Measurements from ENCODE around the gene UBE2G2.

Gene UBE2G2

GRCh38 chr21:44785620-44786335, 15.8 kb downstream of the UBE2G2 start:
- no peak for DNase-seq (ENCODE audit: low spot score)

GRCh38 chr21:44784810-44785209, 16.8 kb downstream of the UBE2G2 start:
- DNase-seq (ENCODE audit: low spot score) = no peak

DNA sequence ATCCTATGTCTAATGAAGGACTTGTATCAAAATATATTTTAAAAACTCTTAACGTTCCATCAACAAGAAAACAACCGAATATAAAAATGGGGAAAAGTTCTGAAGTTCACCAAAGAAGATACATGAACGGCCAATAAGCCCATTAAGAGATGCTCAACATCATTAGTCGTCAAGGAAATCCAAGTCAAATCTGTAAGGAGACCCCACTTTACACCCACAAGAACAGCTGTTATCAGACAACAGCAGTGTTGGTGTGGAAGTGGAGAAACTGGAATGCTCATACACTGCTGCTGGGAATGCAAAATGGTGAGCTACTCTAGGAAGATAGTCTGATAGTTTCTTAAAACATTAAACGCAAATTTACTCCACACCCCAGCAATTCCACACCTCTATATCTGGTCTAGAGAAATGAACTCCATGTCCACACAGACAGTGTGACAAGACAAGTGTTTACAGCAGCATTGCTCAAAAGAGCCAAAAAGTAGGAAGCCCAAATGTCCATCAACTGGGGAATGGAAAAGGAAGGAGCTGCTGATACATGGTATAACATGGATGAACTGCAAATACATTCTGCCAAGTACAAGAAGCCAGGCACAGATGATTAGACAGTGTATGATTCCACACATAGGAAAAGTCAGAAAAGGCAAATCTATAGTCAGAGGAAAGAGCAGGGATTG, 18.5 kb downstream of the UBE2G2 start:
- no peak for DNase-seq (ENCODE audit: low spot score)

DNA sequence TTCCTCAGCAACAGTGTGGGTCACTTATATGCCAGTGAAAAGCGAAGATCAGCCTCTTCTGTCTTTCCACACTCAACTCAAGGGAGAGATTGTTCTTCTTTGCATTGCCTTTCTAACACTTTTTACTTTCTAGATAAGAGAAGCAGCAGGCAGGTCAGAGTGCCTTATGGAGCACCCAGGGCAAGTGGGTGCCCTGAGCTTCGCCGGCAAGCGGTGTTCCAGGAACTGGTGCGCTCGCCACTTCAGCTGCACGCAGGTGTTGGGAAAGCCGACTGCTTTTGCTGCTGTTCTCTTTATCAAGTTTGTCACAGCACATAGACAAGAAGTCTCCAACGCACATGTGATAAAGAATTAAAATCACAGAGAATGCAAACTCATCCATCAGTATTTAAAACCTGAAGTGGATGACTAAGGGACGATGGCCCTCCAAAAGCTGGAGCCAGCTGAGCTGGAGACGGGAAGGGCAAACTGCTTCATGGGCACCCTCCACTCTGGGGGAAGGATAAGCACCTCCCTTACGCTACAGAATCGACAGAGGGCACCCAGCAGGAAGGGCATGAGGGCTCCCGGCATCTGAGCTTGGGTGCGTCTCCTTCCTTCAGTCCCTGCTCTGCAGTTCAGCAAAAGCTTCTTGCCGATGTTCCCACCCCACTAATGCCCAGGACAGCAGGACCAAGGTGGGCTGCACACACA, 20.7 kb downstream of the UBE2G2 start:
- no peak for DNase-seq (ENCODE audit: low spot score)

- DNase-seq (ENCODE audit: low spot score) = no peak
These were observed 21.5 kb downstream of the UBE2G2 start for GRCh38 chr21:44780137-44780502.

DNA sequence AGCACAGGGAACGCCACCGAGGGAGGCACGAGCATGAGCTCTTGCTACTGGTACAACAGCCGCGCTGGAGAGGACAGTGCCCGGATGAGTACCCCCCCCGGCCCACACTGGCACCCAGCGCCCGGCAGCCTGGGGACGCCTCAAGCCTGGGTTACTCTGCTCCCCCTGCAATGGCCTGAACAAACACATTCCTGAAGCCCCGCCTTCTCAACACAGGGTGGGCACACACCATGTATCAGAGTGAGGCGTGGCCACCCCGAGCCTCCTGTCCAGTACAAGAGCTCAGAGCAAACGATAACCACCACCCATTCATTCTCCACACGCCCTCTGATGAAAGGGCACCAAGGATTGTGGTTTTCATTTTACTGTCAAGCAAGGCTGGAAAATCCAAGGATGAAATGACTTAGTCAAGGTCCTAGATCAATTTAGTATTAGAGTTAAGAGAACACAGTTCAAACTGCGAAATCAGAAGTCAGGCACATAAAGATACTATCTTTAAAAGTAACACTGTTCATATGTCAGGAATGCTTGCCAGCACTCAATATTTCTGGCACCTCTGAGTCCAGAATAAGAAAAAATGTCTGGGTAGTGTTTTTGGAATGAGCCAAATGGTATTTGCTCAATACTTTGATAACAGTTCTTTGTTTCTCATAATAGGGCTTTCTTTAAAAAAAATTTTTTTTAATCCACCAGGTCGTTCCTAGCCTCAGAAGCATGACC, 22.0 kb downstream of the UBE2G2 start:
- DNase-seq (ENCODE audit: low spot score) = no peak

DNA sequence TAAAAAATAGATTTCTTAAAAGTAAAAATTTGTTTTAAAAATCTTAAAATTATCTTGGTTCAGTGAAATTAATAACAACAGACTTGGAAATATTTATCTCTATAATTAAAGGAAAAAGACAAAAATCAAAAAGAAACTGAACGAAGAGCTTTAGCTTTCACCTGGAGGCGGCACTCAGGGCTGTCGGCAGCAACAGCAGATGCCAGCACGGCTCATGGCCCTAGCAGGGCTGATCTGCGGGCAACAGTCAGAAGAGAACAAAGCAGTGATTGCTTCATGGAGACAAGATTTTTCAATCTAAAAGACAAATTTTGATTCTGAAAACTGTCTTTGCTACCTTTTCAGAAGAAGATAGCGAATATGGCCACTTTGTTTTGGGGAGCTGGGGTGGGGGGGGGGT, 22.6 kb downstream of the UBE2G2 start:
- DNase-seq (ENCODE audit: low spot score) = no peak

- no peak for DNase-seq (ENCODE audit: low spot score)
These were observed 23.1 kb downstream of the UBE2G2 start for GRCh38 chr21:44778499-44778911.

DNA sequence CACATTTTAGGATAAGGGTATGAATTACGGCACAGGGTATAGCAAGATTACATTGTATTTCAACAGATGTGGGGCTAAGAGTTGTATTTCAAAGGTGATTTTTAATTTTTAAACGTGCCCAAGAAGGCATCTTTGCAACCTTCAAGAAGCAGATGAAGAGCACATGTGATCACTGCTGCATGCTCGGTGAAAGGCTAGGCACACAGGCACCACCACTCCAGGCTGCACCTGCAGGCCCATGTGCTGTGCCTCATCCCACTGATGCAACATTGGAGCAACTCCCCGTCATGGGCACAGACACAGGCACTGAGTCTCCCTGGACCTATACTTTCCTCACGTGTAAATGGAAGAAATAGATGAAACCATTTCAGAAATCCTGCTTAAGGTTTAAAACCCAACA, 23.5 kb downstream of the UBE2G2 start:
- no peak for DNase-seq (ENCODE audit: low spot score)

- DNase-seq (ENCODE audit: low spot score) = no peak
These were observed 26.6 kb downstream of the UBE2G2 start for GRCh38 chr21:44774972-44775371.

- no peak for DNase-seq (ENCODE audit: low spot score)
These were observed 28.2 kb downstream of the UBE2G2 start for GRCh38 chr21:44773291-44773932.

DNA sequence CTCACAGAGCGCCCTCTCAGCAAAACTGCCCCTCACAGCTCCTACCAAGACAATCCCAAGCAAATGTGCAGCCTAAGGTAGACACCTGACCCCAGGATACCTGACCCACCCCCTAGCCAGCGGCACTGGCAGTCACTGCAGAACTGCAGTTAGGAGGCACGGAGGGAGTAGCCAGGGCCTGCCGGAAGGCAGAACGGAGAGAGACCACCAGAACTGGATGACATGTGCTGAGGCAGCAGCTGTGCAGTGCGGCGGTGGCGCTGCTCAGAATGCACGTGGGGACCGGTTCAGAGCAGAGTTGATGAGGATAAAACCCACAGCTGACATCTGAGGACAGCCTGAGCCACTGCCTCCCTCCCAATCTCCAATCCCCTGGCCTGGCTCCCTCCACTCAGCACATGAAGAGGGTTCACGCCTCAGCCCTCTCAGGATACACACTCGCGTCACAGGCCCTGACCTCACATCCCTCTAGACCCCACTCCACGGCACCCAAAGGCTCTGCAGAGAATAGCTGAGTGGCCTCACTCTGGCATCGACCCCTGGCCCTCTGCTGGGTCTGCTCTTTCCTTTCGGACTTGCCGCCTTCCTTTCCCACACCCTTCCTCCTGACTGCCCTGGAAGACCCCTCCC, 29.6 kb downstream of the UBE2G2 start:
- DNase-seq (ENCODE audit: low spot score) = no peak

DNA sequence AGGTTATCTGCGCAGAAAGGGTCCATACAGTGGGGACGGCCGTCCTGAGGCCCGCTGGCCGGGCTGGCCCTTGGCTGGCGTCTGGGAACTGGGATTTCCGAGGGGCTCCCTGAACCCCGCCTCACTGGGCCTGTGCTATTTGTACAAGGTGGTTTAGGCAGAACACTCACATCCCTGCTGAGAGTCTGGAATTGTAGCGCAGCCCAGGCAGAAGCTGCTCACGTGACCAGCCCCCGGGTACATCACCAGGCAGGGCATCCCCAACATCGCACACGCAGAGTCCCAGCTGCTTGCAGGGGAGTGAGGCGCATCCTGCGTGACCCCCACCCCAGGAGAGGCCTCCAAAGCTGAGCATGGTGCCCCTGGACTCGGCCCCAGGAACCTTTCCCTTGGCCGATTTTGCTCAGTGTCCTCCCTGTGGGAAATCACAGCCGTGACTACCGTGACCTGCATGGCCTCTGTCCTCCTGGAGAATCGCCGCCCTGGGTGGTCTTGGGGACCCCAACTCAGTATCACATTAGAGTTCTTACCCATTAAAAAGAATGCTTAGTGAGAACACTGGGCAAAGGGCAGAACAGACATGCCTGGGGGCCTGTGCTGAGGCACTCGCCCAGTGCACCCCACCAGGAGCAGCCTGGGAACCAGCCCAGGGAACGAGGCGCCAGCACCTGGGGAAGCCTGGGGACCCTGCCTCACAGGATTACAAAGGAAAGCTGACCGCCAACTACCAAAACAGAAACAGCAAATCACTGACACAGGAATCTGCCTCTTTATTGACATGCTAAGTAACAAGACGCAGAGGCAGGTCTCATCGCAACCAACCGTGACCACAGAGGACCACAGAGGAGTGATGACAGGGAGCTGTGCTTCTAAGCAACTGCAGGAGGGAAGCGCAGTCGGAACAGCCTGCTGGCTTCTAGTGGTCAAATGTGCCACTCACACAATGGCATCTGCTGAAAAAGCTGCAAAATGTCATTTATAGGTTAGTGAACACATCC, 33.5 kb downstream of the UBE2G2 start:
- no peak for DNase-seq (ENCODE audit: low spot score)

- no peak for DNase-seq (ENCODE audit: low spot score)
These were observed 34.7 kb downstream of the UBE2G2 start for GRCh38 chr21:44766818-44767354.

DNA sequence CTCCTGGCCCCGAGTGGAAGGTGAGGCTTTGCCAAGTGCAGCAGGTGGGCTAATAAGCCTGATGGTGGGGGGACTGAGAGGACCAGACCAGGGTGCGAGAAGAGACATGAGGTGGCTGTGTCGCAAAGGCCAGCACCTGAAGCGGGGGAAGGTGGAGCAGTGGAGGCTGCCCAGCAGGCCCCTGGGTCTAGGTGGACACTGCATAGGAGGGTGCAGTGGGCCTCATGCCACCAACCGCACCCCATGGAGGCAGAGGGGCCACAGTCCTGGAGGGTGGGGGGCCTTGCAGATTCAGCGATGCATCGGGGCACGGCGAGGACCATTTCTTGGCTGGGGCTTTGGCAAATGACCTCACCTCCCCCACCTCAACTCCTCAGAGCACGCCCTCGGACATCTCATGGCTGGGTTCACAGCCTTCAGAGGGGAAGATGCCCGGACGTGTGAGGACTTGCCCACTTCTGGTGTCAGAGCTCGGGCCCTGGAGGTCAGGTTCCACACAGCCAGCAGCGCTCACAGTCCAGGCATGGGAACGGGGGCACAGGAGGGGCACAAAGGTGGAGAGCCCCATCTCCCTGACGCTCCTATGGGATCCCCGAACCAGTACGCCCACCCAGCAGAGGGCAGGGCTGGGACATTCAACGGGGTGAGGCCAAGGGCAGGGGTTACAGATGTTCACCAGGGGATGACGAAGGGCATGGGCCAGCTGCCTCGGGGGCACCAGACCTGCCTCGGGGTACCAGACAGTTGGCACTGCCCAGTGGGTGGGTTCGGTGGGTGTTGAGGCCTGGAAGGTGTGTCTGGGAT, 35.4 kb downstream of the UBE2G2 start:
- no peak for DNase-seq (ENCODE audit: low spot score)

- no peak for DNase-seq (ENCODE audit: low spot score)
These were observed 36.2 kb downstream of the UBE2G2 start for GRCh38 chr21:44765231-44766013.

DNA sequence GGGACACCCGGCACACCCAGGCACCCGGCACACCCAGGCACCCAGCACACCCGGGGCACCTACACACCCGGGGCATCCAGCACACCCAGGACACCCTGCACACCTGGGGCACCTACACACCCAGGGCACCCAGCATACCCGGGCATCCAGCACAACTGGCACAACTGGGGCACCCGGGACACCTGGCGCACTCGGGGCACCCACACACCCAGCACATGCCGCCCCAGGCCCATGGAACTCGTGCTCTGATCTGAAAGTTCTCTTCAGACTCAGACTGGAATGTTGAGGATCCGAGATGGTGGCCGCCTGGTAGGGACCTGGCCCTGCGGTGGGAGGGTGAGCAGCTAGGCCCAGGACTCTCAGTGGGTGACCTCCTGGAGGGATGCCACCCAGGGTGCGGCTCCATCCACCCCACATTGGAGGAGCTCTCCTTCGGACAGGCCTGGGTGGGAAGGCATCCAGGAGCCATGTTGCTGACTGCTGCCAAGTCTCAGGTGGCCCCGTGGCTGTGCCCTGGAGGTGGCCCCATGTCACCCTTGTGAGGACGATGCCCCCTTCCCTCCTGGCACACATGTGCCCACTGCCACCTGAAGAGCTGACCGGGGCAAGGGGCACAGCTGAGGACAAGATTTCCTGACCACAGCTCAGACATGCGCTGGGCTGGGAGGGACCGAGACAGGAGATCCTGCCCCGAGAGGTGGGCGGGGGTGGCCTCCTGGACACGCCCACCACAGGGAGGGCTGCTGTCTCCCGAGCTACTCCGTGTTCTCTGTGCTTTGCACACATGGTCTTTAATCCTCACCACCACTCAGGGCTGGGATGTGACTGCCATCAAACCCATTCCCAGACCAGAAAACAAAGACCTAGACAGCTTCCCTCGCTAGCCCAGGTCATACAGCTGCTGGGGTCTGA, 37.0 kb downstream of the UBE2G2 start:
- no peak for DNase-seq (ENCODE audit: low spot score)

Measured in hepatic stellate cell (primary cell).